K562 (cell line): Measurements from ENCODE around the gene COMP. TPM values are rescaled to one million over a fixed set of nuclear protein-coding genes. Genes with fewer than 3 reads are reported as not detected.

Experiments
- ATAC-seq: fragments of 200-7000 bp; cut with Tn5 transposase; 3 replicates; pipeline ENCODE4 v1.9.1; 2020; ENCODE audit warnings: moderate library complexity
- BruUV-seq: library from RNA; stranded (reverse); fragments of 400-500 nt; replicated peaks from 2 replicates; lab custom pipeline; 2021; lab: Mats Ljungman, UMichigan
- CTCF ChIA-PET: fragments of 300-600 bp; formaldehyde crosslinking; extraction: SDS; loops from one replicate; lab custom pipeline; 2021; ENCODE audit warnings: low intra/inter-chr PET ratio; lab: Yijun Ruan, JAX
- POLR2A ChIA-PET: fragments of 300-600, 350-650 bp; sonication (Branson Sonifier 250); formaldehyde crosslinking; extraction: SDS; loops from one replicate; lab custom pipeline; 2021; ENCODE audit warnings: antibody characterized with exemption, inconsistent platforms; lab: Yijun Ruan, JAX
- DNase-seq, 4 experiments: peaks; one replicate each; pipeline versions ENCODE4 v3.0.0 to v3.0.0-alpha.2; 2011 to 2018; ENCODE audit warnings: low spot score in 3 of 4, mixed read lengths in 3 of 4; ENCODE audit errors: extremely low read depth in 1 of 4
- FAIRE-seq: peaks from 2 replicates; lab custom pipeline; 2011; peaks lifted over from hg19 to GRCh38; lab: Jason Lieb, UNC
- H2AFZ ChIP-seq: 2 replicates; pipeline ENCODE4 v1.6.0; 2011; ENCODE audit warnings: low read depth, low read length, control low read depth, inconsistent platforms
- H3K27ac ChIP-seq: fragments of 200-600 bp; 3 replicates; pipeline ENCODE4 v1.8.0; 2011; ENCODE audit warnings: low read depth, mild to moderate bottlenecking, control low read depth, inconsistent platforms, low read length, moderate library complexity, mixed read lengths; ENCODE audit errors: extremely low read depth
- H3K27me3 ChIP-seq, 2 experiments: fragments of 300-600 bp in 1 of 2; 2 replicates in 1 of 2; 3 replicates in 1 of 2; pipeline versions ENCODE4 v1.6.0 to v1.8.0; 2011; ENCODE audit warnings: inconsistent platforms in 2 of 2, low read length in 2 of 2, mild to moderate bottlenecking in 1 of 2, mixed read lengths in 1 of 2, moderate library complexity in 1 of 2; ENCODE audit not compliant: control insufficient read depth in 2 of 2, insufficient read depth in 2 of 2
- H3K36me3 ChIP-seq: fragments of 300-600 bp; 3 replicates; pipeline ENCODE4 v1.8.0; 2011; ENCODE audit warnings: mild to moderate bottlenecking, low read length, inconsistent platforms; ENCODE audit not compliant: control insufficient read depth, insufficient read depth
- H3K4me1 ChIP-seq, 2 experiments: fragments of 200-600 bp in 1 of 2; replicated peaks in 1 of 2; 2 replicates in 1 of 2; 3 replicates in 1 of 2; pipeline versions ENCODE4 v1.5.1 to v1.8.0; 2011; ENCODE audit warnings: inconsistent platforms in 2 of 2, low read length in 2 of 2, mild to moderate bottlenecking in 1 of 2, mixed read lengths in 1 of 2, moderate library complexity in 1 of 2; ENCODE audit not compliant: control insufficient read depth in 2 of 2, insufficient read depth in 2 of 2
- H3K4me2 ChIP-seq: 2 replicates; pipeline ENCODE4 v1.6.1; 2011; ENCODE audit warnings: low read length, control low read depth, inconsistent platforms, mixed read lengths; ENCODE audit not compliant: insufficient read depth
- H3K4me3 ChIP-seq: fragments of 200-600 bp; sonication (generic), shearing (Covaris generic); 2 replicates; pipeline ENCODE4 v1.5.1; 2016; ENCODE audit warnings: control low read depth, inconsistent platforms
- H3K79me2 ChIP-seq: fragments of 200-600 bp; 3 replicates; pipeline ENCODE4 v1.8.0; 2011; ENCODE audit warnings: low read length, inconsistent platforms; ENCODE audit not compliant: control insufficient read depth, insufficient read depth
- H3K9ac ChIP-seq, 2 experiments: 2 replicates each; pipeline versions ENCODE4 v1.6.0 to v1.6.1; 2011; ENCODE audit warnings: low read depth in 2 of 2, low read length in 2 of 2, control low read depth in 1 of 2, inconsistent platforms in 1 of 2, mild to moderate bottlenecking in 1 of 2, mixed read lengths in 1 of 2; ENCODE audit not compliant: insufficient read depth in 1 of 2
- H3K9me1 ChIP-seq: one replicate; pipeline ENCODE4 v1.6.0; 2011; ENCODE audit warnings: inconsistent platforms, mild to moderate bottlenecking, low read length, moderate library complexity; ENCODE audit not compliant: control insufficient read depth, insufficient read depth
- H3K9me3 ChIP-seq: replicated peaks from 2 replicates; pipeline ENCODE4 v1.5.1; 2011; ENCODE audit warnings: low read depth, low read length, inconsistent platforms; ENCODE audit not compliant: control insufficient read depth, insufficient read depth
- H4K20me1 ChIP-seq: replicated peaks from 2 replicates; pipeline ENCODE4 v1.6.1; 2011; ENCODE audit warnings: low read length, inconsistent platforms, mixed read lengths; ENCODE audit not compliant: control insufficient read depth, insufficient read depth
- BCOR ChIP-seq: fragments of 450-650 bp; IDR thresholded peaks from 2 replicates; pipeline ENCODE4 v1.6.1; 2016
- CREB3 ChIP-seq: fragments of 450-650 bp; conservative IDR thresholded peaks from 2 replicates; pipeline ENCODE4 v1.6.1; 2016; ENCODE audit warnings: missing genetic modification characterization, low read depth, mild to moderate bottlenecking, missing compliant biosample characterization, moderate library complexity
- NCOA6 ChIP-seq: fragments of 450-650 bp; IDR thresholded peaks from 2 replicates; pipeline ENCODE4 v1.6.1; 2017; ENCODE audit warnings: mild to moderate bottlenecking
- PRDM10 ChIP-seq: fragments of 450-650 bp; IDR thresholded peaks from 2 replicates; pipeline ENCODE4 v1.6.1; 2018; ENCODE audit not compliant: partially characterized antibody
- RBM25 ChIP-seq: fragments of 200-400 bp; formaldehyde crosslinking; IDR thresholded peaks from 2 replicates; pipeline ENCODE4 v1.6.1; 2018; ENCODE audit warnings: low read length, low read depth, moderate library complexity; ENCODE audit not compliant: severe bottlenecking
- ZFP36 ChIP-seq: fragments of 150-350 bp; IDR thresholded peaks from 2 replicates; pipeline ENCODE4 v1.6.1; 2018; ENCODE audit warnings: low read length, low read depth; ENCODE audit not compliant: partially characterized antibody
- ZNF436 ChIP-seq: fragments of 250-450, 450-650 bp; sonication (Bioruptor Pico); formaldehyde crosslinking; IDR thresholded peaks from 2 replicates; pipeline ENCODE4 v1.7.0; 2020; ENCODE audit warnings: mild to moderate bottlenecking
- ZNF778 ChIP-seq: fragments of 450-650 bp; formaldehyde crosslinking; IDR thresholded peaks from 2 replicates; pipeline ENCODE4 v1.4.0; 2020; ENCODE audit warnings: mild to moderate bottlenecking, moderate library complexity
- WGBS: fragments of 100-300 bp; shearing (Covaris generic); methylation state at CpG from one replicate; pipeline ENCODE4 v1.1.6; 2016; ENCODE audit warnings: low coverage, mixed read lengths; ENCODE audit not compliant: insufficient coverage; ENCODE audit errors: missing lambda C conversion rate; 5-methylcytosine and 5-hydroxymethylcytosine counted together
- in situ Hi-C: fragments of 300-500 bp; cut with MboI; formaldehyde crosslinking; loops from 4 replicates; pipeline ENCODE4 v1.15.0; 2018; ENCODE audit warnings: inconsistent platforms, mixed read lengths
- intact Hi-C: fragments of 100-400 bp; cut with micrococcal nuclease; formaldehyde crosslinking; loops from 2 replicates; pipeline ENCODE4 v1.14.2; 2022
- polyA plus RNA-seq, 8 experiments: library from polyadenylated mRNA; depleted of rRNA in 4 of 8; stranded (reverse) in 5 of 8; unstranded in 3 of 8; fragments of >200 nt; fragmentation: Nextera tagmentation in 2 of 8; fragmentation: Illumina TruSeq in 1 of 8; extraction: Ambion mirVana in 2 of 8; extraction: Trizol in 1 of 8; gene quantifications; 2 replicates each; pipeline versions ENCODE4 v1.2.1 to v1.2.3, GENCODE V29; 2011 to 2014; ENCODE audit warnings: inconsistent platforms in 1 of 8, missing spikeins in 1 of 8
- total RNA-seq, 7 experiments: library from RNA; depleted of rRNA in 6 of 7; stranded (reverse); fragments of >200 nt in 6 of 7; fragmentation: Illumina TruSeq in 2 of 7; extraction: Trizol in 2 of 7; gene quantifications; 2 replicates each; pipeline versions ENCODE4 v1.2.1 to v1.2.3, GENCODE V29; 2011 to 2021; ENCODE audit warnings: low replicate concordance in 1 of 7

Gene COMP
- total and polyA plus RNA-seq, 9 of the 15 experiments (the other 6 are each of a cell fraction or from before 2014, with no cell fraction given) = 0.07 TPM; not detected in 8

- no peaks in the 10 kb centered on the region for H3K9me3 ChIP-seq
- H2AFZ ChIP-seq = no peak overlapping the region
- intact Hi-C loops (no loop called here), in situ Hi-C loops (no loop called here)
- no peaks in the 10 kb centered on the region for H3K36me3 ChIP-seq
- ChIA-PET POLR2A (no interaction called here), CTCF (no interaction called here)
- H3K9me1 ChIP-seq = no peaks in the 10 kb centered on the region
- no peak overlapping the region for H3K27ac ChIP-seq
- DNase-seq = no peak
- no peaks in the 10 kb centered on the region for H3K79me2 ChIP-seq
- peaks cover 16% of the 10 kb centered on the region; the same call in 1 of the 2 replicates for H4K20me1 ChIP-seq
- peaks cover 0 to 41% of the 10 kb centered on the region in 2 experiments; a peak in 2 of 5 replicates for H3K4me1 ChIP-seq
- WGBS = 6% methylated on average over 5 of the region's 5 CpGs
- TF ChIP-seq PRDM10 (no peak), ZFP36 (peak; percentile 91), ZNF778 (CRISPR knock-in tag) (no peak), CREB3 (no peak), BCOR (peak; percentile 35; the same call in 1 of the 2 replicates), NCOA6 (no peak), ZNF436 (CRISPR knock-in tag) (peak; percentile 46; the same call in 1 of the 2 replicates), RBM25 (peak; percentile 16)
- peak overlapping the region in 1 of 2 experiments; percentile 22; a peak in 1 of 4 replicates for H3K9ac ChIP-seq
- H3K4me3 ChIP-seq = no peak overlapping the region
- no peak for ATAC-seq
- no peak for FAIRE-seq
- H3K4me2 ChIP-seq = no peak overlapping the region
- no TSS peak for BruUV-seq
- peaks cover 18 to 43% of the 10 kb centered on the region in 2 experiments; a peak in 4 of 5 replicates for H3K27me3 ChIP-seq
Measured at GRCh38 chr19:18794029-18794313, 2.9 kb upstream of the COMP start.
